ENCODE measurements around the gene HTT-AS.

DNA sequence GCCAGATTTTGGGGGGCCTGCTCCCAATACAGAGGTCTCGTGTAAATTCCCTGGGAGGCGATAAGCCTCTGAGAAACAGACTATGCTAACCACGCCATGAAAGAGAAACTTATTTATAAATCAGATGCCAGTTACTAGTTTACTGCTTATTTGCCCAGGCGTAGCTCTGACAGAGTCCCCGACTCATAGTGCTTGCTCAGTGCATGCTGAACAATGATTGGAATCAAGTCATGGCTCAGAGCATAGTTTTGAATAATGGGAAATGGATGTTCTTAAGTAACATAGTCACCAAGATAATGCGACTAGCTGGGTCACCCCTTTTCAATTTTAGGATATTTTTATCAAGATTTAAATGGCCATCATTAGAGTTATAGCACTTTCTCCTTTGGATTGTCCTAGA is 40.0 kb upstream of the HTT-AS start:
- TF ChIP-seq, protein P1, sequence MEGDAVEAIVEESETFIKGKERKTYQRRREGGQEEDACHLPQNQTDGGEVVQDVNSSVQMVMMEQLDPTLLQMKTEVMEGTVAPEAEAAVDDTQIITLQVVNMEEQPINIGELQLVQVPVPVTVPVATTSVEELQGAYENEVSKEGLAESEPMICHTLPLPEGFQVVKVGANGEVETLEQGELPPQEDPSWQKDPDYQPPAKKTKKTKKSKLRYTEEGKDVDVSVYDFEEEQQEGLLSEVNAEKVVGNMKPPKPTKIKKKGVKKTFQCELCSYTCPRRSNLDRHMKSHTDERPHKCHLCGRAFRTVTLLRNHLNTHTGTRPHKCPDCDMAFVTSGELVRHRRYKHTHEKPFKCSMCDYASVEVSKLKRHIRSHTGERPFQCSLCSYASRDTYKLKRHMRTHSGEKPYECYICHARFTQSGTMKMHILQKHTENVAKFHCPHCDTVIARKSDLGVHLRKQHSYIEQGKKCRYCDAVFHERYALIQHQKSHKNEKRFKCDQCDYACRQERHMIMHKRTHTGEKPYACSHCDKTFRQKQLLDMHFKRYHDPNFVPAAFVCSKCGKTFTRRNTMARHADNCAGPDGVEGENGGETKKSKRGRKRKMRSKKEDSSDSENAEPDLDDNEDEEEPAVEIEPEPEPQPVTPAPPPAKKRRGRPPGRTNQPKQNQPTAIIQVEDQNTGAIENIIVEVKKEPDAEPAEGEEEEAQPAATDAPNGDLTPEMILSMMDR (IDR thresholded peaks at IDR 0.05) = no peak
- no peak for TF ChIP-seq POLR2A (IDR thresholded peaks at IDR 0.05)
